HL-60 (cell line): Measurements from ENCODE around the gene SCRG1.

ENCODE experiments used
- GABPA ChIP-seq: IDR thresholded peaks from 2 replicates; pipeline ENCODE4 v1.6.1; 2012; ENCODE audit warnings: low read depth
- POLR2AphosphoS5 ChIP-seq: IDR thresholded peaks from 2 replicates; pipeline ENCODE4 v1.6.1; 2012; ENCODE audit warnings: low read depth
- SPI1 ChIP-seq: IDR thresholded peaks from 2 replicates; pipeline ENCODE4 v1.6.1; 2012; ENCODE audit warnings: low read depth, mild to moderate bottlenecking, borderline replicate concordance
- TF ChIP-seq, protein P1 (sequence below): IDR thresholded peaks from one replicate; pipeline ENCODE4 v1.5.1; 2011; ENCODE audit warnings: low read length, control low read depth, inconsistent platforms; ENCODE audit not compliant: insufficient read depth
- TF ChIP-seq, protein P2 (sequence below): IDR thresholded peaks from 2 replicates; pipeline ENCODE4 v1.6.1; 2012; ENCODE audit warnings: low read depth; ENCODE audit not compliant: insufficient replicate concordance

GRCh38 chr4:173405840-173406606 lies 7.1 kb upstream of the SCRG1 start:
- TF ChIP-seq, protein P1, sequence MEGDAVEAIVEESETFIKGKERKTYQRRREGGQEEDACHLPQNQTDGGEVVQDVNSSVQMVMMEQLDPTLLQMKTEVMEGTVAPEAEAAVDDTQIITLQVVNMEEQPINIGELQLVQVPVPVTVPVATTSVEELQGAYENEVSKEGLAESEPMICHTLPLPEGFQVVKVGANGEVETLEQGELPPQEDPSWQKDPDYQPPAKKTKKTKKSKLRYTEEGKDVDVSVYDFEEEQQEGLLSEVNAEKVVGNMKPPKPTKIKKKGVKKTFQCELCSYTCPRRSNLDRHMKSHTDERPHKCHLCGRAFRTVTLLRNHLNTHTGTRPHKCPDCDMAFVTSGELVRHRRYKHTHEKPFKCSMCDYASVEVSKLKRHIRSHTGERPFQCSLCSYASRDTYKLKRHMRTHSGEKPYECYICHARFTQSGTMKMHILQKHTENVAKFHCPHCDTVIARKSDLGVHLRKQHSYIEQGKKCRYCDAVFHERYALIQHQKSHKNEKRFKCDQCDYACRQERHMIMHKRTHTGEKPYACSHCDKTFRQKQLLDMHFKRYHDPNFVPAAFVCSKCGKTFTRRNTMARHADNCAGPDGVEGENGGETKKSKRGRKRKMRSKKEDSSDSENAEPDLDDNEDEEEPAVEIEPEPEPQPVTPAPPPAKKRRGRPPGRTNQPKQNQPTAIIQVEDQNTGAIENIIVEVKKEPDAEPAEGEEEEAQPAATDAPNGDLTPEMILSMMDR, result no peak
- TF ChIP-seq POLR2AphosphoS5 (no peak), GABPA (no peak), SPI1 (no peak)
- TF ChIP-seq, protein P2, sequence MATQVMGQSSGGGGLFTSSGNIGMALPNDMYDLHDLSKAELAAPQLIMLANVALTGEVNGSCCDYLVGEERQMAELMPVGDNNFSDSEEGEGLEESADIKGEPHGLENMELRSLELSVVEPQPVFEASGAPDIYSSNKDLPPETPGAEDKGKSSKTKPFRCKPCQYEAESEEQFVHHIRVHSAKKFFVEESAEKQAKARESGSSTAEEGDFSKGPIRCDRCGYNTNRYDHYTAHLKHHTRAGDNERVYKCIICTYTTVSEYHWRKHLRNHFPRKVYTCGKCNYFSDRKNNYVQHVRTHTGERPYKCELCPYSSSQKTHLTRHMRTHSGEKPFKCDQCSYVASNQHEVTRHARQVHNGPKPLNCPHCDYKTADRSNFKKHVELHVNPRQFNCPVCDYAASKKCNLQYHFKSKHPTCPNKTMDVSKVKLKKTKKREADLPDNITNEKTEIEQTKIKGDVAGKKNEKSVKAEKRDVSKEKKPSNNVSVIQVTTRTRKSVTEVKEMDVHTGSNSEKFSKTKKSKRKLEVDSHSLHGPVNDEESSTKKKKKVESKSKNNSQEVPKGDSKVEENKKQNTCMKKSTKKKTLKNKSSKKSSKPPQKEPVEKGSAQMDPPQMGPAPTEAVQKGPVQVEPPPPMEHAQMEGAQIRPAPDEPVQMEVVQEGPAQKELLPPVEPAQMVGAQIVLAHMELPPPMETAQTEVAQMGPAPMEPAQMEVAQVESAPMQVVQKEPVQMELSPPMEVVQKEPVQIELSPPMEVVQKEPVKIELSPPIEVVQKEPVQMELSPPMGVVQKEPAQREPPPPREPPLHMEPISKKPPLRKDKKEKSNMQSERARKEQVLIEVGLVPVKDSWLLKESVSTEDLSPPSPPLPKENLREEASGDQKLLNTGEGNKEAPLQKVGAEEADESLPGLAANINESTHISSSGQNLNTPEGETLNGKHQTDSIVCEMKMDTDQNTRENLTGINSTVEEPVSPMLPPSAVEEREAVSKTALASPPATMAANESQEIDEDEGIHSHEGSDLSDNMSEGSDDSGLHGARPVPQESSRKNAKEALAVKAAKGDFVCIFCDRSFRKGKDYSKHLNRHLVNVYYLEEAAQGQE, result no peak
